CD4-positive, alpha-beta T cell treated with Interleukin-12 subunit alpha and Interleukin-12 subunit beta, for 1 hour (primary cell): ENCODE results near the gene SFMBT2.

Experiments used
- DNase-seq: peaks from one replicate; pipeline ENCODE4 v3.0.0-alpha.2; 2020

The SFMBT2 gene

GRCh38 chr10:7121154-7121797 is 289.6 kb downstream of the SFMBT2 start:
- peak; percentile 75 for DNase-seq

- DNase-seq = no peak
Observed at GRCh38 chr10:7119325-7120015, 291.4 kb downstream of the SFMBT2 start.

GRCh38 chr10:7117806-7118674 is 292.8 kb downstream of the SFMBT2 start:
- DNase-seq = no peak

GRCh38 chr10:7117177-7117799 is 293.5 kb downstream of the SFMBT2 start:
- DNase-seq = no peak

- no peak for DNase-seq
Observed at GRCh38 chr10:7111561-7111960, 299.3 kb downstream of the SFMBT2 start.

GRCh38 chr10:7111089-7111488 is 299.7 kb downstream of the SFMBT2 start:
- no peak for DNase-seq
